ENCODE data around the gene NEDD4L. TPM values are rescaled to one million over a fixed set of nuclear protein-coding genes. Genes with fewer than 3 reads are reported as not detected.

Gene NEDD4L
- total and polyA plus RNA-seq, 3 donors from 2014 or later: 14.3 to 43.1 (median 42.7) TPM

DNA sequence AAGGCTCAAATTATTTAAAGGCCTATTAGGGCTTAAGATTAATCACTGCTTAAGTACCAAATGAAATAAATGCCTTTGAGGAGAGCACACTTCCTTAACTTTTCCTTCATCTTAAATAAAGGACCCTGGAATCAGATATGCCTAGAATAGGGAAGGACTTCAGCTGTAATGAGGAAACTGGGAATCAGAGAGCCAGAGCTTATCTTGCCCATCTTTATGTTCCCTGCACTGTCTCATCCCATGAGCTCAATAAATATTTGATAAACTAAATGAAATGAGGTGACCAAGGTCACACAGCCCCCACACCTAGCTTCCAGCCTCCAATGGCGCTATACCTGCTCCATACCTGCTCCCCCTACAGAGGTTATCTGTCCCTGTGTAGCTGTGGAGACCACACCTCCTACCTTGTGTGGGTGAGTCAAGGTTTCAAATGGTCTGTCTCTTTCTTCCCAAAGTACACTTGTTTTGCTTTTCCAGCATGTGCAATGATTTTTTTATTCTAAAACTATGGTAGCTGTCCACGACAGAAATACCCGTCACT is 23.4 kb upstream of the NEDD4L start:
- no peak for DNase-seq
- intact Hi-C loops (cut with DNase I; ENCODE audit: low total_unique reads): no loop called here
- H3K4me1 ChIP-seq: no peaks in the 10 kb centered on the region
- H3K36me3 ChIP-seq (ENCODE audit: low read depth, missing control alignments): no peaks in the 10 kb centered on the region
- no peak overlapping the region for H3K4me3 ChIP-seq
- TF ChIP-seq, protein P1, sequence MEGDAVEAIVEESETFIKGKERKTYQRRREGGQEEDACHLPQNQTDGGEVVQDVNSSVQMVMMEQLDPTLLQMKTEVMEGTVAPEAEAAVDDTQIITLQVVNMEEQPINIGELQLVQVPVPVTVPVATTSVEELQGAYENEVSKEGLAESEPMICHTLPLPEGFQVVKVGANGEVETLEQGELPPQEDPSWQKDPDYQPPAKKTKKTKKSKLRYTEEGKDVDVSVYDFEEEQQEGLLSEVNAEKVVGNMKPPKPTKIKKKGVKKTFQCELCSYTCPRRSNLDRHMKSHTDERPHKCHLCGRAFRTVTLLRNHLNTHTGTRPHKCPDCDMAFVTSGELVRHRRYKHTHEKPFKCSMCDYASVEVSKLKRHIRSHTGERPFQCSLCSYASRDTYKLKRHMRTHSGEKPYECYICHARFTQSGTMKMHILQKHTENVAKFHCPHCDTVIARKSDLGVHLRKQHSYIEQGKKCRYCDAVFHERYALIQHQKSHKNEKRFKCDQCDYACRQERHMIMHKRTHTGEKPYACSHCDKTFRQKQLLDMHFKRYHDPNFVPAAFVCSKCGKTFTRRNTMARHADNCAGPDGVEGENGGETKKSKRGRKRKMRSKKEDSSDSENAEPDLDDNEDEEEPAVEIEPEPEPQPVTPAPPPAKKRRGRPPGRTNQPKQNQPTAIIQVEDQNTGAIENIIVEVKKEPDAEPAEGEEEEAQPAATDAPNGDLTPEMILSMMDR (IDR thresholded peaks at IDR 0.05): no peak
- TF ChIP-seq POLR2A (IDR thresholded peaks at IDR 0.05): no peak
- 94 to 97% methylated on average over 3 of the region's 3 CpGs for WGBS, 2 donors
- no peaks in the 10 kb centered on the region for H3K9me3 ChIP-seq
- no peaks in the 10 kb centered on the region for H3K27me3 ChIP-seq
- H3K27ac ChIP-seq: no peak overlapping the region

DNA sequence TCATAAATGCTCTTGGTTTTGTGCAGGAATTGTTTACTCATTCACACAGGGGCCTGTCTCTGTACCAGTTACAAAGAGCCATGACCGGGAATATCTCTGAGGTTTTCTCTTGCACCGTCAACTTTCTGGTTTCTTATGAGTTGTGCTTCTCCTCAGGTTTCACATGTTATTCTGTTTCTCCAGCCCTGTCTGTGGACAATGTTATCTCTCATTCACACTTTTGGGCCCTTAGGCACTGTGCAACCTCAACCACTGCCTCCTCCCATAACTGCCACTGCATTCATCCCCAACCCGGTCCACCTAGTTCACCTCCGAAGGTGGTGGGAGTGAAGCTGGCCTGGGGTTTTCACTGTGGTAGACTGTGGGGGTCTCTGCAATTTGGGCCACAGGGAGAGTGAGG is 22.5 kb upstream of the NEDD4L start:
- no peaks in the 10 kb centered on the region for H3K4me1 ChIP-seq
- H3K36me3 ChIP-seq (ENCODE audit: low read depth, missing control alignments): no peaks in the 10 kb centered on the region
- no peak overlapping the region for H3K27ac ChIP-seq
- TF ChIP-seq, protein P1 (IDR thresholded peaks at IDR 0.05): no peak
- no peak for TF ChIP-seq POLR2A (IDR thresholded peaks at IDR 0.05)
- WGBS, 2 donors: 92 to 97% methylated on average over 4 of the region's 4 CpGs
- intact Hi-C loops (cut with DNase I; ENCODE audit: low total_unique reads): no loop called here
- no peaks in the 10 kb centered on the region for H3K9me3 ChIP-seq
- H3K4me3 ChIP-seq: no peak overlapping the region
- no peaks in the 10 kb centered on the region for H3K27me3 ChIP-seq
- no peak for DNase-seq

DNA sequence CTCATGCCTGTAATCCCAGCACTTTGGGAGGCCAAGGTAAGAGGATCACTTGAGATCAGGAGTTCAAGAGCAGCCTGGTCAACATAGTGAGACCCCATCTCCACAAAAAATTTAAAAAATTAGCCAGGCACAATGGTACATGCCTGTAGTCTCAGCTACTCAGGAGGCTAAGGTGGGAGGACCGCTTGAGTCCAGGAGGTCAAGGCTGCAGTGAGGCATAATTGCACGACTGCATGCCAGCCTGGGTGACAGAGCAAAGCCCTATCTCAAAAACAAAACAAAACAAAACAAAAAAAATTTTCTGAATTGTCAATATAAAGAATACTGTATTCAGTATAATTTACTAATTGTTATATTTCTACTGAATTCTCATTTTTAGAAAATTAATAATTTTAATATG is 20.9 kb upstream of the NEDD4L start:
- TF ChIP-seq POLR2A (IDR thresholded peaks at IDR 0.05): no peak
- TF ChIP-seq, protein P1 (IDR thresholded peaks at IDR 0.05): no peak
- intact Hi-C loops (cut with DNase I; ENCODE audit: low total_unique reads): no loop called here
- no peak for DNase-seq
- WGBS, 2 donors: 75 to 89% methylated on average over 2 of the region's 2 CpGs
- Histone ChIP-seq H3K36me3 (ENCODE audit: low read depth, missing control alignments) (no peaks in the 10 kb centered on the region), H3K27ac (no peak overlapping the region), H3K9me3 (no peaks in the 10 kb centered on the region), H3K4me3 (no peak overlapping the region), H3K4me1 (no peaks in the 10 kb centered on the region), H3K27me3 (no peaks in the 10 kb centered on the region)

DNA sequence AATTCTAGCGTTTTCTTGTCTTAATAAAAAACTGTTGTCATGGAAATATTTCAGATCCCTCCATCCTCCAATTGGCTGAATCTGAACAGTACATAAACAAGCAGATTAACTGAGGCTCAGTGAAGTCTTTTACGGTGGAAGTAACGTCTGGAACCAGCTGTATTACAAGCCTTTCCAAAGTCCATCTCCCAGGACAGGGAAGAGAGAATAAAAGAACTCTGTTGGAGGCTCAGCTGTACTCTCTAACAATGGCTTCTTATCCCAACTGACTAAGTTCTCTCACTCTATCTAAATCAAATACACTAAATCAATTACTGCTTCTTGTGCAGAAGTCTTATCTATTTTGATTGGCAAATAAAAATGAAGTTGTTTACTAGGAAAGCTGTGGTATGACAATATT is 19.9 kb upstream of the NEDD4L start:
- H3K27me3 ChIP-seq: no peaks in the 10 kb centered on the region
- intact Hi-C loops (cut with DNase I; ENCODE audit: low total_unique reads): no loop called here
- no peak overlapping the region for H3K4me3 ChIP-seq
- TF ChIP-seq, protein P1 (IDR thresholded peaks at IDR 0.05): no peak
- no peak for TF ChIP-seq POLR2A (IDR thresholded peaks at IDR 0.05)
- H3K9me3 ChIP-seq: no peaks in the 10 kb centered on the region
- WGBS, 2 donors: 50 to 52% methylated on average over 3 of the region's 3 CpGs
- no peak overlapping the region for H3K27ac ChIP-seq
- H3K36me3 ChIP-seq (ENCODE audit: low read depth, missing control alignments): no peaks in the 10 kb centered on the region
- DNase-seq: no peak
- no peaks in the 10 kb centered on the region for H3K4me1 ChIP-seq

DNA sequence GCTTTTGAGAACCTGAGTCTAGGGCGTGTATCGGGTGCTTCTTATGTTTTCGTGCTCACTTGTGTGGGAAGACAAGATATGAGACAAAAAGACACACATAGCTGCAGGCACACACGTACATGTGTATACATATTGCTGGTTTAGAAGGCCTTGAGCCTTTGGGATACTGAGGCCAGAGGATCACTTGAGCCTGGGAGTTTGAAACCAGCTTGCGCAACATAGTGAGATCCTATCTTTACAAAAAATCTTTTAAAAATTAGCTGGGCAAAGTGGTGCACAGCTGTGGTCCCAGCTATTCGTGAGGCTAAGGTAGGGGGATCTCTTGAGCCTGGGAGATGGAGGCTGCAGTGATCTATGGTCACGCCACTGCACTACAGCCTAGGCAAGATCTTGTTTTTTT is 18.8 kb upstream of the NEDD4L start:
- intact Hi-C loops (cut with DNase I; ENCODE audit: low total_unique reads): no loop called here
- Histone ChIP-seq H3K36me3 (ENCODE audit: low read depth, missing control alignments) (no peaks in the 10 kb centered on the region), H3K4me1 (no peaks in the 10 kb centered on the region), H3K4me3 (no peak overlapping the region), H3K27me3 (no peaks in the 10 kb centered on the region), H3K27ac (no peak overlapping the region), H3K9me3 (no peaks in the 10 kb centered on the region)
- DNase-seq: no peak
- TF ChIP-seq POLR2A (IDR thresholded peaks at IDR 0.05): no peak
- TF ChIP-seq, protein P1 (IDR thresholded peaks at IDR 0.05): no peak
- 91 to 95% methylated on average over 7 of the region's 7 CpGs for WGBS, 2 donors

Data from testis (tissue), 3 donors.